ENCODE data around the gene PRPS1.

Gene PRPS1

GRCh38 chrX:107673431-107673830 lies 45.1 kb downstream of the PRPS1 start:
- DNase-seq (ENCODE audit: low read depth) = no peak
- no peak overlapping the region for H3K4me3 ChIP-seq (ENCODE audit: low read depth, low read length)
- TF ChIP-seq, protein P1, sequence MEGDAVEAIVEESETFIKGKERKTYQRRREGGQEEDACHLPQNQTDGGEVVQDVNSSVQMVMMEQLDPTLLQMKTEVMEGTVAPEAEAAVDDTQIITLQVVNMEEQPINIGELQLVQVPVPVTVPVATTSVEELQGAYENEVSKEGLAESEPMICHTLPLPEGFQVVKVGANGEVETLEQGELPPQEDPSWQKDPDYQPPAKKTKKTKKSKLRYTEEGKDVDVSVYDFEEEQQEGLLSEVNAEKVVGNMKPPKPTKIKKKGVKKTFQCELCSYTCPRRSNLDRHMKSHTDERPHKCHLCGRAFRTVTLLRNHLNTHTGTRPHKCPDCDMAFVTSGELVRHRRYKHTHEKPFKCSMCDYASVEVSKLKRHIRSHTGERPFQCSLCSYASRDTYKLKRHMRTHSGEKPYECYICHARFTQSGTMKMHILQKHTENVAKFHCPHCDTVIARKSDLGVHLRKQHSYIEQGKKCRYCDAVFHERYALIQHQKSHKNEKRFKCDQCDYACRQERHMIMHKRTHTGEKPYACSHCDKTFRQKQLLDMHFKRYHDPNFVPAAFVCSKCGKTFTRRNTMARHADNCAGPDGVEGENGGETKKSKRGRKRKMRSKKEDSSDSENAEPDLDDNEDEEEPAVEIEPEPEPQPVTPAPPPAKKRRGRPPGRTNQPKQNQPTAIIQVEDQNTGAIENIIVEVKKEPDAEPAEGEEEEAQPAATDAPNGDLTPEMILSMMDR (IDR thresholded peaks at IDR 0.05; ENCODE audit: control insufficient read depth, extremely low read depth, insufficient read depth) = no peak

DNA sequence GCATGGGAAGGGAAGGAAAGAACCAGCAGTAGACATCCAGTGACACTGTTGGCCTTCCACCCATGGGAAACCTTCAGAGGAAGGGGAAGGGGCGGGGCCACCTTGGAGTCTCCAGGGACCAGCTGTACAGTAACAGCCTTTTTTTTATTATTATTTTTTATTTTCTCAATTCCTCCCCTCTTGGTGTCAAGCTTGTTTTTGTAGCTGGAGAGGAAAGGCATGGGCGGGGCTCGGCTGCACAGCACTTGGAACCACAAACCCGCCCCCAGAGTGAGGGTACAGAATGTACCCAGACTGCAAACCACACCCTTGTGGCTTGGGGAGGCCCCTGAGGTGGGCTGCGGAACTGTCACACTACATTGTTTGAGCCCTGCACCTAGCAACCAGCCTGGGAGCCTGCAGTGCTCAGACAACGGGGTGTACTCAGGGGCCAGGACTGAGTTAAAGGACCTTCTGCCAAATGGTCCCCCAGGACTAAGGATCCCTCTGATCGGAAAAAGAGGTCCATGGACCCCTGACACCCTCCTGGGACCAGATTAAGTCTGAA lies 45.7 kb downstream of the PRPS1 start:
- no peak overlapping the region for H3K4me3 ChIP-seq (ENCODE audit: low read depth, low read length)
- no peak for DNase-seq (ENCODE audit: low read depth)
- TF ChIP-seq, protein P1 (IDR thresholded peaks at IDR 0.05; ENCODE audit: control insufficient read depth, extremely low read depth, insufficient read depth) = no peak

- no peak overlapping the region for H3K4me3 ChIP-seq (ENCODE audit: low read depth, low read length)
- TF ChIP-seq, protein P1 (IDR thresholded peaks at IDR 0.05; ENCODE audit: control insufficient read depth, extremely low read depth, insufficient read depth) = no peak
- no peak for DNase-seq (ENCODE audit: low read depth)
These were observed 46.4 kb downstream of the PRPS1 start for GRCh38 chrX:107674480-107675364.

DNA sequence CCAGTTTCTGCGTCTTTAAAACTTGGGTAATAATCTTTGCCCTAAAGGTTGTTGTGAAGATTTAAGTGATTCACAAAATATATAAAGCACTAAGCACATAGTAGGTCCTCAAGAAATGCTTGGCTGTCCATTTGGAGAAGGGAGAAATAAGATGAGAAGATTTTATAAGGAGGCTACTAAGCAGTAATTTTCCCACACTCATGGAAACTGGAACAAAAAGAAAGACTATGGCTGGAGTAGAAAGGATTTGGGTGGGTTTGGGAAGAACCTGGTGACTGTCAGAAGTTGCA lies 47.0 kb downstream of the PRPS1 start:
- TF ChIP-seq, protein P1 (IDR thresholded peaks at IDR 0.05; ENCODE audit: control insufficient read depth, extremely low read depth, insufficient read depth) = no peak
- no peak for DNase-seq (ENCODE audit: low read depth)
- H3K4me3 ChIP-seq (ENCODE audit: low read depth, low read length) = no peak overlapping the region

DNA sequence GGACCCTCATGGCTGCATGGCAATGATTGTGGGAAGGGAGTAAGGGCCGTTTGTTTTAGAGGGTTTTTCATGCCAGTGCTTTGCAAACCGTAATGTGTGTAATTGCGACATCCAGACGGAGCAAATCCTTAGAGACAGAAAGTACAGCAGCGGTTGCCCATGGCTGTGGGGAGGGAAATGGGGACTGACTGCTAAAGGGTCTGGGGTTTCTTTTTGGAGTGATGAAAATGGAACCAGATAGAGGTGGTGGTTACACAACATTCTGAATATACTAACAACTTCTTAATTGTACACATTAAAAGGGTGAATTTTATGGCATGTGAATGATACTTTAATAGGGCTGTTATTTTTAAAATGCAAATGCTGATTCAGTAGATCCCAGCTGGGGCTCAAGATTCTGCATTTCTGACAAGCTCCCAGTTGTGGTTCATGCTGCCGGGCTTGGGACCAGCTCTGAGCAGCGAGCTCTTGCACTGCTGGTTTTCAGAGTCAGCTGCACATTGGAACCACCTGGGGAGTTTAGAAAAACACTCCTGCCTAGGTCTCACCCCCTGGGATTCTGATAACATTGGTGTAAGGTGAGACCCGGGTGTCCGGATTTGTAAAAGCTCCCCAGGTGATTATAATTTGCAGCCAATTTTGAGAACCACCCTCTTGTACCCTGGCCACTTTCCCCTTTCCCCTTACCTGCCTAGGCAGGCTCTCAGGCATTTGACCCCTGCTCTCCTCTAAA lies 47.7 kb downstream of the PRPS1 start:
- peak overlapping the region; percentile 70 for H3K4me3 ChIP-seq (ENCODE audit: low read depth, low read length)
- TF ChIP-seq, protein P1 (IDR thresholded peaks at IDR 0.05; ENCODE audit: control insufficient read depth, extremely low read depth, insufficient read depth) = no peak
- DNase-seq (ENCODE audit: low read depth) = no peak

- peak; percentile 74 for DNase-seq (ENCODE audit: low read depth)
- TF ChIP-seq, protein P1 (IDR thresholded peaks at IDR 0.05; ENCODE audit: control insufficient read depth, extremely low read depth, insufficient read depth) = no peak
- H3K4me3 ChIP-seq (ENCODE audit: low read depth, low read length) = peak overlapping the region; percentile 70
These were observed 48.5 kb downstream of the PRPS1 start for GRCh38 chrX:107676559-107677378.
